ENCODE results near the gene SYNGR2.

GRCh38 chr17:78140169-78141051 is 28.0 kb upstream of the SYNGR2 start:
- TF ChIP-seq ZNF263 (CRISPR knock-in tag; IDR thresholded peaks at IDR 0.05; ENCODE audit: borderline replicate concordance) = peak; percentile 45; the same call in 1 of the 2 replicates
- TF ChIP-seq ZNF274 (IDR thresholded peaks at IDR 0.05; ENCODE audit: borderline replicate concordance, low read depth, low read length) = no peak
- no peak; the same call in 1 of the 2 replicates for TF ChIP-seq RNF2 (IDR thresholded peaks at IDR 0.05)
- peak; percentile 80 for TF ChIP-seq MTA3 (IDR thresholded peaks at IDR 0.05; ENCODE audit: borderline replicate concordance)
- peak; percentile 71; the same call in 1 of the 2 replicates for TF ChIP-seq MAX (CRISPR knock-in tag; IDR thresholded peaks at IDR 0.05)
- TF ChIP-seq ELK1 (CRISPR knock-in tag; IDR thresholded peaks at IDR 0.05) = no peak

All from K562 (cell line).